Fibroblast of lung (primary cell): Measurements from ENCODE around the gene SNAP25. TPM values are rescaled to one million over a fixed set of nuclear protein-coding genes. Genes with fewer than 3 reads are reported as not detected.

ENCODE experiments used
- DNase-seq, 2 donors: peaks; one replicate each; pipeline versions ENCODE4 v3.0.0 to v3.0.0-alpha.2; 2010; ENCODE audit warnings: low read depth in 2 of 2
- H2AFZ ChIP-seq: 2 replicates; pipeline ENCODE4 v1.5.1; 2012; ENCODE audit warnings: low read length, control low read depth, inconsistent platforms
- H3K27ac ChIP-seq: 2 replicates; pipeline ENCODE4 v1.5.1; 2011; ENCODE audit warnings: low read length, control low read depth; ENCODE audit not compliant: insufficient read depth
- H3K27me3 ChIP-seq: 2 replicates; pipeline ENCODE4 v1.5.1; 2011; ENCODE audit warnings: mild to moderate bottlenecking, low read length; ENCODE audit not compliant: control insufficient read depth, insufficient read depth
- H3K36me3 ChIP-seq: 2 replicates; pipeline ENCODE4 v1.5.1; 2011; ENCODE audit warnings: low read length; ENCODE audit not compliant: control insufficient read depth, insufficient read depth
- H3K4me1 ChIP-seq: 2 replicates; pipeline ENCODE4 v1.5.1; 2011; ENCODE audit warnings: low read length; ENCODE audit not compliant: control insufficient read depth, insufficient read depth; ENCODE audit errors: extremely low read depth
- H3K4me2 ChIP-seq: 2 replicates; pipeline ENCODE4 v1.5.1; 2011; ENCODE audit warnings: low read length, control low read depth; ENCODE audit not compliant: insufficient read depth; ENCODE audit errors: extremely low read depth
- H3K4me3 ChIP-seq, 4 experiments: fragments of 200-600 bp in 1 of 4; sonication (generic) in 1 of 4; replicated peaks in 1 of 4; 2 replicates each; pipeline ENCODE4 v1.5.1; 2011 to 2016; ENCODE audit warnings: low read length in 4 of 4, low read depth in 3 of 4, mild to moderate bottlenecking in 3 of 4, control low read depth in 2 of 4, inconsistent platforms in 1 of 4, mixed read lengths in 1 of 4; ENCODE audit not compliant: insufficient read depth in 1 of 4; ENCODE audit errors: control extremely low read depth in 1 of 4
- H3K79me2 ChIP-seq: 2 replicates; pipeline ENCODE4 v1.5.1; 2012; ENCODE audit warnings: mild to moderate bottlenecking, low read length, inconsistent platforms; ENCODE audit not compliant: control insufficient read depth, insufficient read depth
- H3K9ac ChIP-seq: 2 replicates; pipeline ENCODE4 v1.5.1; 2011; ENCODE audit warnings: mild to moderate bottlenecking, low read length, control low read depth; ENCODE audit not compliant: insufficient read depth
- H3K9me3 ChIP-seq: 2 replicates; pipeline ENCODE4 v1.5.1; 2012; ENCODE audit warnings: low read depth, low read length; ENCODE audit not compliant: control insufficient read depth, insufficient read depth
- H4K20me1 ChIP-seq: 2 replicates; pipeline ENCODE4 v1.5.1; 2011; ENCODE audit warnings: low read length; ENCODE audit not compliant: control insufficient read depth, insufficient read depth; ENCODE audit errors: extremely low read depth
- EZH2 ChIP-seq: IDR thresholded peaks from 2 replicates; pipeline ENCODE4 v1.5.1; 2012; ENCODE audit warnings: low read length, control low read depth, mild to moderate bottlenecking; ENCODE audit errors: missing control alignments
- polyA plus RNA-seq, 2 donors: library from polyadenylated mRNA; depleted of rRNA in 1 of 2; stranded (reverse) in 1 of 2; unstranded in 1 of 2; fragments of >200 nt; gene quantifications; 2 replicates each; pipeline ENCODE4 v1.2.1, GENCODE V29; 2011 to 2012; ENCODE audit warnings: missing spikeins in 1 of 2
- total RNA-seq: library from RNA; depleted of rRNA; stranded (reverse); fragments of >200 nt; gene quantifications from 2 replicates; pipeline ENCODE4 v1.2.1, GENCODE V29; 2014
- TF ChIP-seq, protein P1 (sequence below), 2 donors: IDR thresholded peaks in 1 of 2; conservative IDR thresholded peaks in 1 of 2; 1 replicate in 1 of 2; 2 replicates in 1 of 2; pipeline ENCODE4 v1.5.1; 2011 to 2012; ENCODE audit warnings: low read length in 2 of 2, control low read depth in 1 of 2, inconsistent platforms in 1 of 2, low read depth in 1 of 2, mild to moderate bottlenecking in 1 of 2

The SNAP25 gene
- total and polyA plus RNA-seq, 2 donors (not counting 1 experiment from before 2014, with no cell fraction given): 4.5 to 8.2 TPM

DNA sequence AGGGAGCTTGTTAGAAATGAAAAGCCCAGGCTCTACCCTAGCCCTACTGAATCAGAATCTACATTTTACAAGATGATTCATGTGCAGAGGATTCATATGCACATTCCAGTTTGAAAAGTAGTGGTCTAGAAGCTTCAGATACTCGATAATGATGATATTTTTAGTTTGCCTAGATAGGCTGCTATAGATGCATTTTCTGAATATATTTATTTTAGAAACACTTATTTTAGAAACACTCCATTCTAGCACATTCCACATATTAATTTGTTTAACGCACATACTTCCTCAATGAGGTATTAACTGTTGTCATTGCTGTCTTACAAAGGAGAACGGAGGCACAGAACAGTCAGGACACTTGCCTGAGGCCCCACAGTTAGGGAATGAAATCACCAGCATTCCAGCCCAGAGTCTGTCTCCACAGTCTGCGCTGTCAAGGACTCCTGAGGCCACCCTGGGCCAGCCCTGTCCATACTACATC lies 64.4 kb downstream of the SNAP25 start:
- H3K4me2 ChIP-seq: no peak overlapping the region
- H3K4me3 ChIP-seq: no peak overlapping the region
- no peaks in the 10 kb centered on the region for H3K9me3 ChIP-seq
- H3K79me2 ChIP-seq: no peaks in the 10 kb centered on the region
- H3K27me3 ChIP-seq: no peaks in the 10 kb centered on the region
- H3K4me1 ChIP-seq: peaks cover 4% of the 10 kb centered on the region
- no peak for TF ChIP-seq EZH2
- TF ChIP-seq, protein P1, sequence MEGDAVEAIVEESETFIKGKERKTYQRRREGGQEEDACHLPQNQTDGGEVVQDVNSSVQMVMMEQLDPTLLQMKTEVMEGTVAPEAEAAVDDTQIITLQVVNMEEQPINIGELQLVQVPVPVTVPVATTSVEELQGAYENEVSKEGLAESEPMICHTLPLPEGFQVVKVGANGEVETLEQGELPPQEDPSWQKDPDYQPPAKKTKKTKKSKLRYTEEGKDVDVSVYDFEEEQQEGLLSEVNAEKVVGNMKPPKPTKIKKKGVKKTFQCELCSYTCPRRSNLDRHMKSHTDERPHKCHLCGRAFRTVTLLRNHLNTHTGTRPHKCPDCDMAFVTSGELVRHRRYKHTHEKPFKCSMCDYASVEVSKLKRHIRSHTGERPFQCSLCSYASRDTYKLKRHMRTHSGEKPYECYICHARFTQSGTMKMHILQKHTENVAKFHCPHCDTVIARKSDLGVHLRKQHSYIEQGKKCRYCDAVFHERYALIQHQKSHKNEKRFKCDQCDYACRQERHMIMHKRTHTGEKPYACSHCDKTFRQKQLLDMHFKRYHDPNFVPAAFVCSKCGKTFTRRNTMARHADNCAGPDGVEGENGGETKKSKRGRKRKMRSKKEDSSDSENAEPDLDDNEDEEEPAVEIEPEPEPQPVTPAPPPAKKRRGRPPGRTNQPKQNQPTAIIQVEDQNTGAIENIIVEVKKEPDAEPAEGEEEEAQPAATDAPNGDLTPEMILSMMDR (conservative IDR thresholded peaks at IDR 0.05 in 1 of 2, IDR thresholded peaks at IDR 0.05 in 1 of 2; ENCODE audit: low read depth in 1 of 2, low read length in 2 of 2): no peak
- H3K9ac ChIP-seq: no peak overlapping the region
- H3K36me3 ChIP-seq: no peaks in the 10 kb centered on the region
- no peaks in the 10 kb centered on the region for H4K20me1 ChIP-seq
- DNase-seq: peak in 1 of 2 donors; percentile 83
- no peak overlapping the region for H2AFZ ChIP-seq
- H3K27ac ChIP-seq: no peak overlapping the region

DNA sequence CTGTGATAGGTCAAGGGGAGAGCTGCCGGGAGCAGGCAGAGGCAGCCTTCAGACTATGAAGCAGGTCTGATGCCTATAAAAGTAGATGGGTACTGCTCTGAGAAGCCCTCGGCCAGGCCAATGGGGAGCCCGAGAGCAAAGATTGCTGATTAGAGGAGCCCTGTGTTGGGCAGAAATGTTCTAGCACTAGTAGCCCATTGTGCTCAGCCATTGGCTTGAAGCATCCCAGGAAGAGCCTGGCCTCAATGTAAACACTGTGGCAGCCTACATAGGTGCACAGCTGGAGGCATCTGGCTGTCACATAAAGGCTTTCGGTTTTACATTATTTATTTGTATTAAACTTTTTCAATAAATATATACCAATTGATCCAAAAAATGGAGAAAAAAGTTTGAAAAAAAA lies 67.7 kb downstream of the SNAP25 start:
- Histone ChIP-seq H4K20me1 (no peaks in the 10 kb centered on the region), H3K4me1 (peaks cover 4% of the 10 kb centered on the region), H3K9ac (no peak overlapping the region), H3K36me3 (no peaks in the 10 kb centered on the region), H3K4me2 (no peak overlapping the region), H2AFZ (no peak overlapping the region), H3K4me3 (no peak overlapping the region), H3K27me3 (no peaks in the 10 kb centered on the region), H3K27ac (no peak overlapping the region), H3K9me3 (no peaks in the 10 kb centered on the region), H3K79me2 (no peaks in the 10 kb centered on the region)
- no peak for TF ChIP-seq EZH2
- TF ChIP-seq, protein P1 (conservative IDR thresholded peaks at IDR 0.05 in 1 of 2, IDR thresholded peaks at IDR 0.05 in 1 of 2; ENCODE audit: low read depth in 1 of 2, low read length in 2 of 2): no peak
- DNase-seq: no peak

DNA sequence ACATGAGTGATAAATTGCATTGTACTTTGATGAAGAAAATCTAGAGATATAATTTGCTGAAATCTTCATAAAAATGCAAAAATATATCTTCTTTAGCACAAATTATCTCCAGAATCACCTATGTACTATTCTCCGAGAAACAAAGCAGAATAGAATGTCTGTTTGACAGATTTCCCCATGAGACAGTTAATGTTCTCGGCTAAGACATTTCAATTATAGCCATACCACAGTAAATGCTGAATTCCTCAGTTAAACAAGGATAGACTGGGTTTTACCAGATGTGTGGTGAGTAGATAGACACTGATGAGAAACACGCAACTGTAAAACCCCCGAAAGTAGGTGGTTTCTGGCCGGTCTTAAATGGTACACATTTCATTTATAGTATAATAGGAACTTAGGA lies 69.8 kb downstream of the SNAP25 start:
- no peak overlapping the region for H2AFZ ChIP-seq
- TF ChIP-seq, protein P1 (conservative IDR thresholded peaks at IDR 0.05 in 1 of 2, IDR thresholded peaks at IDR 0.05 in 1 of 2; ENCODE audit: low read depth in 1 of 2, low read length in 2 of 2): no peak
- no peak for TF ChIP-seq EZH2
- H3K4me1 ChIP-seq: no peaks in the 10 kb centered on the region
- H3K36me3 ChIP-seq: no peaks in the 10 kb centered on the region
- H3K9ac ChIP-seq: no peak overlapping the region
- H4K20me1 ChIP-seq: no peaks in the 10 kb centered on the region
- H3K9me3 ChIP-seq: no peaks in the 10 kb centered on the region
- H3K27ac ChIP-seq: no peak overlapping the region
- DNase-seq: no peak
- H3K27me3 ChIP-seq: no peaks in the 10 kb centered on the region
- no peaks in the 10 kb centered on the region for H3K79me2 ChIP-seq
- H3K4me2 ChIP-seq: no peak overlapping the region
- H3K4me3 ChIP-seq: no peak overlapping the region
